ENCODE measurements around the gene MANEA.

DNA sequence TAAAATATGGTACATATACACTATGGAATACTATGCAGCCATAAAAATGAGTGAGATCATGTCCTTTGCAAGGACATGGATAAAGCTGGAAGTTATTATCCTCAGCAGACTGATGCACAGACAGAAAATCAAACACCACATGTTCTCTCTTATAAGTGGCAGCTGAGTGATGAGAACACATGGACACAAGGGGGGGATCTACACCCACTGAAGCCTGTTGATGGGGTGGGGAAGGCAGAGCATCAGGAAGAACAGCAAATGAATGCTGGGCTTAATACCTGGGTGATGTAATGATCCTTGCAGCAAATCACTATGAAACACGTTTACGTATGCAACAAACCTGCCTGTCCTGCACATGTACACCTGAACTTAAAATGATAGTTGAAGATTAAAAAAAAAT is 71.3 kb downstream of the MANEA start:
- TF ChIP-seq ZNF132 (tag by site-specific recombination; IDR thresholded peaks at IDR 0.05; ENCODE audit: borderline replicate concordance) (no peak), ZSCAN23 (tag by site-specific recombination; IDR thresholded peaks at IDR 0.05) (no peak), ZFP69B (tag by site-specific recombination; IDR thresholded peaks at IDR 0.05) (no peak)
- TF ChIP-seq, protein P1, sequence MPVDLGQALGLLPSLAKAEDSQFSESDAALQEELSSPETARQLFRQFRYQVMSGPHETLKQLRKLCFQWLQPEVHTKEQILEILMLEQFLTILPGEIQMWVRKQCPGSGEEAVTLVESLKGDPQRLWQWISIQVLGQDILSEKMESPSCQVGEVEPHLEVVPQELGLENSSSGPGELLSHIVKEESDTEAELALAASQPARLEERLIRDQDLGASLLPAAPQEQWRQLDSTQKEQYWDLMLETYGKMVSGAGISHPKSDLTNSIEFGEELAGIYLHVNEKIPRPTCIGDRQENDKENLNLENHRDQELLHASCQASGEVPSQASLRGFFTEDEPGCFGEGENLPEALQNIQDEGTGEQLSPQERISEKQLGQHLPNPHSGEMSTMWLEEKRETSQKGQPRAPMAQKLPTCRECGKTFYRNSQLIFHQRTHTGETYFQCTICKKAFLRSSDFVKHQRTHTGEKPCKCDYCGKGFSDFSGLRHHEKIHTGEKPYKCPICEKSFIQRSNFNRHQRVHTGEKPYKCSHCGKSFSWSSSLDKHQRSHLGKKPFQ (tag by site-specific recombination; IDR thresholded peaks at IDR 0.05), result no peak
- TF ChIP-seq, protein P2, sequence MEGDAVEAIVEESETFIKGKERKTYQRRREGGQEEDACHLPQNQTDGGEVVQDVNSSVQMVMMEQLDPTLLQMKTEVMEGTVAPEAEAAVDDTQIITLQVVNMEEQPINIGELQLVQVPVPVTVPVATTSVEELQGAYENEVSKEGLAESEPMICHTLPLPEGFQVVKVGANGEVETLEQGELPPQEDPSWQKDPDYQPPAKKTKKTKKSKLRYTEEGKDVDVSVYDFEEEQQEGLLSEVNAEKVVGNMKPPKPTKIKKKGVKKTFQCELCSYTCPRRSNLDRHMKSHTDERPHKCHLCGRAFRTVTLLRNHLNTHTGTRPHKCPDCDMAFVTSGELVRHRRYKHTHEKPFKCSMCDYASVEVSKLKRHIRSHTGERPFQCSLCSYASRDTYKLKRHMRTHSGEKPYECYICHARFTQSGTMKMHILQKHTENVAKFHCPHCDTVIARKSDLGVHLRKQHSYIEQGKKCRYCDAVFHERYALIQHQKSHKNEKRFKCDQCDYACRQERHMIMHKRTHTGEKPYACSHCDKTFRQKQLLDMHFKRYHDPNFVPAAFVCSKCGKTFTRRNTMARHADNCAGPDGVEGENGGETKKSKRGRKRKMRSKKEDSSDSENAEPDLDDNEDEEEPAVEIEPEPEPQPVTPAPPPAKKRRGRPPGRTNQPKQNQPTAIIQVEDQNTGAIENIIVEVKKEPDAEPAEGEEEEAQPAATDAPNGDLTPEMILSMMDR (tag by site-specific recombination; IDR thresholded peaks at IDR 0.05), result no peak

Data from HEK293 (cell line).